NCI-H2196 treated with DMSO at 0.1 percent for 48 hours (cell line): ENCODE results near the gene ASCC2.

Experiments
- DNase-seq: peaks from one replicate; lab custom pipeline; 2025; ENCODE audit not compliant: unreplicated experiment; lab: John Stamatoyannopoulos, UW

ASCC2 gene

GRCh38 chr22:29820961-29821290 is 17.1 kb downstream of the ASCC2 start:
- no peak for DNase-seq

GRCh38 chr22:29819501-29819900 is 18.6 kb downstream of the ASCC2 start:
- no peak for DNase-seq

GRCh38 chr22:29817724-29818123 is 20.4 kb downstream of the ASCC2 start:
- DNase-seq, result no peak

- no peak for DNase-seq
These were observed 21.1 kb downstream of the ASCC2 start for GRCh38 chr22:29816980-29817379.

GRCh38 chr22:29816539-29816938 is 21.5 kb downstream of the ASCC2 start:
- DNase-seq, result no peak

- no peak for DNase-seq
These were observed 21.9 kb downstream of the ASCC2 start for GRCh38 chr22:29816128-29816527.

- DNase-seq, result no peak
These were observed 22.5 kb downstream of the ASCC2 start for GRCh38 chr22:29815580-29815979.

GRCh38 chr22:29814003-29814402 is 24.1 kb downstream of the ASCC2 start:
- no peak for DNase-seq

- no peak for DNase-seq
These were observed 24.5 kb downstream of the ASCC2 start for GRCh38 chr22:29813563-29813962.

GRCh38 chr22:29813126-29813525 is 24.9 kb downstream of the ASCC2 start:
- DNase-seq, result no peak

- no peak for DNase-seq
These were observed 26.7 kb downstream of the ASCC2 start for GRCh38 chr22:29811377-29811776.

- DNase-seq, result no peak
These were observed 27.9 kb downstream of the ASCC2 start for GRCh38 chr22:29810216-29810615.

GRCh38 chr22:29806196-29806595 is 31.9 kb downstream of the ASCC2 start:
- no peak for DNase-seq

GRCh38 chr22:29804985-29805384 is 33.1 kb downstream of the ASCC2 start:
- DNase-seq, result no peak

GRCh38 chr22:29803190-29803589 is 34.9 kb downstream of the ASCC2 start:
- no peak for DNase-seq

GRCh38 chr22:29801796-29802195 is 36.3 kb downstream of the ASCC2 start:
- no peak for DNase-seq

- no peak for DNase-seq
These were observed 36.9 kb downstream of the ASCC2 start for GRCh38 chr22:29801153-29801552.

- DNase-seq, result peak; percentile 17
These were observed 38.8 kb downstream of the ASCC2 start for GRCh38 chr22:29799217-29799680.

GRCh38 chr22:29798801-29799200 is 39.3 kb downstream of the ASCC2 start:
- DNase-seq, result no peak

GRCh38 chr22:29798318-29798717 is 39.8 kb downstream of the ASCC2 start:
- no peak for DNase-seq

- DNase-seq, result no peak
These were observed 40.7 kb downstream of the ASCC2 start for GRCh38 chr22:29797351-29797750.

GRCh38 chr22:29795663-29796062 is 42.4 kb downstream of the ASCC2 start:
- no peak for DNase-seq

- DNase-seq, result no peak
These were observed 44.7 kb downstream of the ASCC2 start for GRCh38 chr22:29793396-29793795.

- DNase-seq, result no peak
These were observed 48.0 kb downstream of the ASCC2 start for GRCh38 chr22:29790061-29790460.
